Upper lobe of left lung (tissue), 4 donors: ENCODE measurements around the gene RRP1.

Experiments
- CTCF ChIP-seq, 6 experiments: fragments of 450-650 bp in 4 of 6; fragments of 200-600 bp in 2 of 6; sonication (generic) in 2 of 6; IDR thresholded peaks; one replicate each; pipeline ENCODE4 v1.5.1; 2016 to 2019; ENCODE audit warnings: antibody characterized with exemption in 6 of 6
- EP300 ChIP-seq, 4 donors: sonication (generic); formaldehyde crosslinking; IDR thresholded peaks; one replicate each; pipeline ENCODE4 v1.5.1; 2017; ENCODE audit warnings: antibody characterized with exemption in 4 of 4, control low read depth in 2 of 4
- POLR2AphosphoS5 ChIP-seq, 2 donors: sonication (generic); formaldehyde crosslinking; IDR thresholded peaks; one replicate each; pipeline ENCODE4 v1.5.1; 2017; ENCODE audit warnings: antibody characterized with exemption in 2 of 2

- TF ChIP-seq CTCF (IDR thresholded peaks at IDR 0.05) (no peak), EP300 (IDR thresholded peaks at IDR 0.05) (no peak), POLR2AphosphoS5 (IDR thresholded peaks at IDR 0.05) (no peak)
Measured at GRCh38 chr21:43744725-43745124, 44.7 kb upstream of the RRP1 start.
